Measurements from ENCODE around the gene PITPNC1.

The PITPNC1 gene

GRCh38 chr17:67347826-67348225 is 29.3 kb upstream of the PITPNC1 start:
- no peak overlapping the region for H3K4me3 ChIP-seq (ENCODE audit: low read depth, low read length)
- TF ChIP-seq CTCF (IDR thresholded peaks at IDR 0.05; ENCODE audit: low read depth, low read length, missing control alignments), result no peak
- DNase-seq (ENCODE audit: low read depth), result no peak

- no peak for DNase-seq (ENCODE audit: low read depth)
- no peak overlapping the region for H3K4me3 ChIP-seq (ENCODE audit: low read depth, low read length)
- no peak for TF ChIP-seq CTCF (IDR thresholded peaks at IDR 0.05; ENCODE audit: low read depth, low read length, missing control alignments)
Measured at GRCh38 chr17:67349420-67349819, 27.7 kb upstream of the PITPNC1 start.

- no peak overlapping the region for H3K4me3 ChIP-seq (ENCODE audit: low read depth, low read length)
- no peak for TF ChIP-seq CTCF (IDR thresholded peaks at IDR 0.05; ENCODE audit: low read depth, low read length, missing control alignments)
- DNase-seq (ENCODE audit: low read depth), result no peak
Measured at GRCh38 chr17:67353161-67353560, 23.9 kb upstream of the PITPNC1 start.

- TF ChIP-seq CTCF (IDR thresholded peaks at IDR 0.05; ENCODE audit: low read depth, low read length, missing control alignments), result no peak
Measured at GRCh38 chr17:67353929-67354574, 23.0 kb upstream of the PITPNC1 start.

GRCh38 chr17:67358612-67359011 is 18.5 kb upstream of the PITPNC1 start:
- TF ChIP-seq CTCF (IDR thresholded peaks at IDR 0.05; ENCODE audit: low read depth, low read length, missing control alignments), result no peak
- DNase-seq (ENCODE audit: low read depth), result no peak
- no peak overlapping the region for H3K4me3 ChIP-seq (ENCODE audit: low read depth, low read length)

More at GRCh38 chr17:67353929-67354574, 23.0 kb upstream of the PITPNC1 start:
- DNase-seq (ENCODE audit: low read depth), result no peak
- H3K4me3 ChIP-seq (ENCODE audit: low read depth, low read length), result no peak overlapping the region

- no peak for DNase-seq (ENCODE audit: low read depth)
- TF ChIP-seq CTCF (IDR thresholded peaks at IDR 0.05; ENCODE audit: low read depth, low read length, missing control alignments), result peak; percentile 26
- no peak overlapping the region for H3K4me3 ChIP-seq (ENCODE audit: low read depth, low read length)
Measured at GRCh38 chr17:67359960-67360791, 16.9 kb upstream of the PITPNC1 start.

Measured in GM12864 (cell line).